A549 (cell line): Measurements from ENCODE around the gene NFIA. TPM values are rescaled to one million over a fixed set of nuclear protein-coding genes. Genes with fewer than 3 reads are reported as not detected.

Experiments used
- ATAC-seq, 2 experiments: fragments of 200-7000 bp in 1 of 2; fragments of >200 bp in 1 of 2; cut with Nextera tagmentation in 1 of 2; cut with Tn5 transposase in 1 of 2; 3 replicates each; pipeline versions ENCODE4 v1.8.0 to v1.9.1; 2018 to 2020; ENCODE audit warnings: mild to moderate bottlenecking in 1 of 2, moderate library complexity in 1 of 2
- CTCF ChIA-PET: fragments of 300-600 bp; sonication (Branson Sonifier 250); formaldehyde crosslinking; extraction: SDS; loops from one replicate; lab custom pipeline; 2021; ENCODE audit warnings: antibody characterized with exemption, inconsistent platforms; lab: Yijun Ruan, JAX
- POLR2A ChIA-PET: fragments of 350-600 bp; formaldehyde crosslinking; extraction: SDS; loops from one replicate; lab custom pipeline; 2021; ENCODE audit warnings: antibody characterized with exemption, inconsistent platforms; lab: Yijun Ruan, JAX
- DNase-seq, 2 experiments: peaks; one replicate each; pipeline versions ENCODE4 v3.0.0 to v3.0.0-alpha.2; 2011 to 2016; ENCODE audit warnings: low read depth in 1 of 2, low spot score in 1 of 2
- FAIRE-seq: peaks from 2 replicates; lab custom pipeline; 2011; peaks lifted over from hg19 to GRCh38; lab: Jason Lieb, UNC
- H3K27ac ChIP-seq, 2 experiments: fragments of >200 bp; sonication (Bioruptor Twin); formaldehyde crosslinking; 3 replicates each; pipeline ENCODE4 v1.5.1; 2016 to 2017
- H3K4me1 ChIP-seq: fragments of >200 bp; sonication (Bioruptor Twin); formaldehyde crosslinking; 3 replicates; pipeline ENCODE4 v1.6.1; 2016
- H3K4me2 ChIP-seq: fragments of >200 bp; sonication (Bioruptor Twin); formaldehyde crosslinking; 3 replicates; pipeline ENCODE4 v1.6.1; 2016
- H3K4me3 ChIP-seq: fragments of >200 bp; sonication (Bioruptor Twin); formaldehyde crosslinking; 3 replicates; pipeline ENCODE4 v1.5.1; 2016
- H3K9me3 ChIP-seq: fragments of >200 bp; sonication (Bioruptor Twin); formaldehyde crosslinking; 3 replicates; pipeline ENCODE4 v1.6.1; 2016
- CBX2 ChIP-seq: fragments of 200-600 bp; sonication (generic); IDR thresholded peaks from 2 replicates; pipeline ENCODE4 v1.6.1; 2016; ENCODE audit warnings: low read depth, mild to moderate bottlenecking, borderline replicate concordance
- CBX8 ChIP-seq: fragments of 200-600 bp; sonication (generic); IDR thresholded peaks from 2 replicates; pipeline ENCODE4 v1.6.1; 2016
- E2F6 ChIP-seq: IDR thresholded peaks from 2 replicates; pipeline ENCODE4 v1.6.1; 2012; ENCODE audit warnings: low read depth, borderline replicate concordance
- EHF ChIP-seq: fragments of 250-450 bp; sonication (Bioruptor Pico); IDR thresholded peaks from 2 replicates; pipeline ENCODE4 v1.5.0; 2020; ENCODE audit warnings: mild to moderate bottlenecking
- FOSB ChIP-seq: fragments of 250-450 bp; sonication (Bioruptor Pico); IDR thresholded peaks from 2 replicates; pipeline ENCODE4 v1.5.0; 2020; ENCODE audit warnings: mild to moderate bottlenecking, moderate library complexity
- FOXS1 ChIP-seq: fragments of 250-450 bp; sonication (Bioruptor Pico); IDR thresholded peaks from 2 replicates; pipeline ENCODE4 v1.5.0; 2020; ENCODE audit warnings: mild to moderate bottlenecking, moderate library complexity
- GATA3 ChIP-seq: IDR thresholded peaks from 2 replicates; pipeline ENCODE4 v1.6.1; 2012; ENCODE audit warnings: borderline replicate concordance
- HES2 ChIP-seq: fragments of >200 bp; sonication (Bioruptor Twin); formaldehyde crosslinking; IDR thresholded peaks from 2 replicates; pipeline ENCODE4 v1.6.1; 2016
- HOXA7 ChIP-seq: fragments of 250-450 bp; sonication (Bioruptor Pico); IDR thresholded peaks from 2 replicates; pipeline ENCODE4 v1.5.0; 2020; ENCODE audit warnings: mild to moderate bottlenecking, moderate library complexity
- HOXB5 ChIP-seq: fragments of 250-450 bp; sonication (Bioruptor Pico); IDR thresholded peaks from 2 replicates; pipeline ENCODE4 v1.5.0; 2020; ENCODE audit warnings: mild to moderate bottlenecking, moderate library complexity
- JUNB ChIP-seq: fragments of >200 bp; sonication (Bioruptor Twin); formaldehyde crosslinking; IDR thresholded peaks from 2 replicates; pipeline ENCODE4 v1.6.1; 2016
- KDM1A ChIP-seq: fragments of 200-600 bp; sonication (generic); IDR thresholded peaks from 2 replicates; pipeline ENCODE4 v1.6.1; 2016; ENCODE audit warnings: low read depth, mild to moderate bottlenecking
- MAX ChIP-seq: IDR thresholded peaks from 2 replicates; pipeline ENCODE4 v1.6.1; 2012
- NPAS2 ChIP-seq: fragments of 250-450 bp; sonication (Bioruptor Pico); IDR thresholded peaks from 2 replicates; pipeline ENCODE4 v1.8.0; 2022; ENCODE audit warnings: mild to moderate bottlenecking, moderate library complexity, borderline replicate concordance
- POLR2AphosphoS2 ChIP-seq: conservative IDR thresholded peaks from 2 replicates; pipeline ENCODE4 v1.6.1; 2012; ENCODE audit warnings: low read length, improper control_type of control experiment, inconsistent platforms
- RCOR1 ChIP-seq: fragments of 150-350 bp; IDR thresholded peaks from 2 replicates; pipeline ENCODE4 v1.6.1; 2014; ENCODE audit warnings: antibody characterized with exemption, low read length, low read depth
- REST ChIP-seq: fragments of 200-600 bp; sonication (generic); IDR thresholded peaks from 2 replicates; pipeline ENCODE4 v1.6.1; 2016; ENCODE audit warnings: antibody characterized with exemption, mild to moderate bottlenecking, moderate library complexity
- RNF2 ChIP-seq: fragments of 200-600 bp; sonication (generic); IDR thresholded peaks from 2 replicates; pipeline ENCODE4 v1.6.1; 2016; ENCODE audit warnings: low read depth, mild to moderate bottlenecking, antibody characterized with exemption, moderate library complexity, borderline replicate concordance
- SREBF2 ChIP-seq: fragments of 450-650 bp; IDR thresholded peaks from 2 replicates; pipeline ENCODE4 v1.6.1; 2014; ENCODE audit warnings: mild to moderate bottlenecking, moderate library complexity
- TP53 ChIP-seq: fragments of 250-450 bp; sonication (Bioruptor Pico); IDR thresholded peaks from 2 replicates; pipeline ENCODE4 v1.5.0; 2021; ENCODE audit warnings: mild to moderate bottlenecking, moderate library complexity
- ZC3H11A ChIP-seq: fragments of 450-650 bp; IDR thresholded peaks from 2 replicates; pipeline ENCODE4 v1.6.1; 2014; ENCODE audit warnings: antibody characterized with exemption, mild to moderate bottlenecking
- ZFP36 ChIP-seq: fragments of 450-650 bp; IDR thresholded peaks from 2 replicates; pipeline ENCODE4 v1.6.1; 2014; ENCODE audit warnings: borderline replicate concordance; ENCODE audit not compliant: partially characterized antibody
- ZSCAN20 ChIP-seq: fragments of 250-450 bp; sonication (Bioruptor Pico); IDR thresholded peaks from 2 replicates; pipeline ENCODE4 v1.8.0; 2022; ENCODE audit warnings: mild to moderate bottlenecking, moderate library complexity
- WGBS: methylation state at CpG from one replicate; pipeline ENCODE4 v1.1.6; 2017; ENCODE audit errors: missing lambda C conversion rate; 5-methylcytosine and 5-hydroxymethylcytosine counted together
- polyA plus RNA-seq, 4 experiments: library from polyadenylated mRNA; depleted of rRNA in 3 of 4; stranded (reverse); fragments of >200 nt; fragmentation: RNase III in 1 of 4; extraction: RNeasy Plus Mini Kit Qiagen cat#74134 plus additional on column Dnase treatment in 1 of 4; gene quantifications; 2 replicates in 3 of 4; 3 replicates in 1 of 4; pipeline ENCODE4 v1.2.3, GENCODE V29; 2011 to 2017

Gene NFIA
- polyA plus RNA-seq, 2 of the 4 experiments (the other 2 are of a cell fraction): 6.5 to 25.8 TPM

GRCh38 chr1:61098333-61098732, 16.0 kb downstream of the NFIA start:
- Histone ChIP-seq H3K4me1 (peaks cover 31% of the 10 kb centered on the region; the same call in 2 of the 3 replicates), H3K4me2 (no peak overlapping the region), H3K4me3 (no peak overlapping the region), H3K9me3 (no peaks in the 10 kb centered on the region), H3K27ac (no peak overlapping the region)
- TF ChIP-seq RNF2 (no peak), GATA3 (no peak), CBX8 (no peak), ZSCAN20 (CRISPR knock-in tag) (no peak), FOXS1 (CRISPR knock-in tag) (no peak), CBX2 (no peak), ZFP36 (no peak), FOSB (CRISPR knock-in tag) (no peak), MAX (no peak), JUNB (no peak), KDM1A (no peak), HOXB5 (CRISPR knock-in tag) (no peak), TP53 (CRISPR knock-in tag) (no peak), REST (no peak), RCOR1 (no peak), EHF (no peak), NPAS2 (CRISPR knock-in tag) (no peak), POLR2AphosphoS2 (no peak), E2F6 (no peak), HOXA7 (CRISPR knock-in tag) (no peak)
- POLR2A ChIA-PET: no interaction called here
- FAIRE-seq: no peak
- CTCF ChIA-PET: no interaction called here
- no peak for ATAC-seq
- DNase-seq: no peak
- 93% methylated on average over 3 of the region's 3 CpGs for WGBS

- Histone ChIP-seq H3K4me3 (no peak overlapping the region), H3K4me1 (peaks cover 24% of the 10 kb centered on the region; the same call in 2 of the 3 replicates), H3K4me2 (no peak overlapping the region), H3K9me3 (no peaks in the 10 kb centered on the region), H3K27ac (no peak overlapping the region)
- ChIA-PET CTCF (no interaction called here), POLR2A (no interaction called here)
- 89% methylated on average over 4 of the region's 4 CpGs for WGBS
- DNase-seq: no peak
- TF ChIP-seq HES2 (no peak), ZC3H11A (no peak), SREBF2 (no peak), JUNB (no peak), ZSCAN20 (CRISPR knock-in tag) (no peak)
- ATAC-seq: no peak
- FAIRE-seq: no peak
Observed at GRCh38 chr1:61098906-61099437, 16.6 kb downstream of the NFIA start.
